Chondrocyte (in vitro differentiated cells): Measurements from ENCODE around the gene GABRR1. TPM values are rescaled to one million over a fixed set of nuclear protein-coding genes. Genes with fewer than 3 reads are reported as not detected.

Experiments
- DNase-seq: peaks from one replicate; pipeline ENCODE4 v3.0.0; 2021; ENCODE audit warnings: mixed read lengths, low spot score
- H3K27ac Mint-ChIP-seq: one replicate; pipeline ENCODE4 v1.8.0; 2021; ENCODE audit warnings: mild to moderate bottlenecking, moderate library complexity, mixed read lengths; ENCODE audit not compliant: unreplicated experiment
- H3K27me3 Mint-ChIP-seq: 2 replicates; pipeline ENCODE4 v1.8.0; 2021; ENCODE audit warnings: low read depth, mixed read lengths
- H3K36me3 Mint-ChIP-seq: 2 replicates; pipeline ENCODE4 v1.8.0; 2021; ENCODE audit warnings: low read depth, mixed read lengths
- H3K4me1 Mint-ChIP-seq: 2 replicates; pipeline ENCODE4 v1.8.0; 2021; ENCODE audit warnings: low read depth, mild to moderate bottlenecking, mixed read lengths
- H3K4me3 Mint-ChIP-seq: one replicate; pipeline ENCODE4 v1.8.0; 2021; ENCODE audit warnings: mild to moderate bottlenecking, moderate library complexity, mixed read lengths; ENCODE audit not compliant: unreplicated experiment
- H3K9me3 Mint-ChIP-seq: 2 replicates; pipeline ENCODE4 v1.8.0; 2021; ENCODE audit warnings: low read depth, mixed read lengths
- CTCF ChIP-seq: fragments of 200-600 bp; sonication (generic); IDR thresholded peaks from 2 replicates; pipeline ENCODE4 v1.5.0; 2021; ENCODE audit warnings: antibody characterized with exemption, mild to moderate bottlenecking, moderate library complexity
- total RNA-seq: library from RNA; stranded (reverse); gene quantifications from 3 replicates; pipeline ENCODE4 v1.2.1, GENCODE V29; 2021

Gene GABRR1
- total RNA-seq, 1 donor from 2014 or later, result not detected

- no peaks in the 10 kb centered on the region for H3K36me3 Mint-ChIP-seq
- DNase-seq, result no peak
- H3K9me3 Mint-ChIP-seq, result no peaks in the 10 kb centered on the region
- no peak overlapping the region for H3K4me3 Mint-ChIP-seq
- H3K27me3 Mint-ChIP-seq, result peaks cover 19% of the 10 kb centered on the region
- TF ChIP-seq CTCF, result no peak
- H3K4me1 Mint-ChIP-seq, result no peaks in the 10 kb centered on the region
- no peak overlapping the region for H3K27ac Mint-ChIP-seq
Observed at GRCh38 chr6:89180971-89181370, 36.2 kb downstream of the GABRR1 start.

GRCh38 chr6:89180112-89180511 lies 37.0 kb downstream of the GABRR1 start:
- H3K4me1 Mint-ChIP-seq, result no peaks in the 10 kb centered on the region
- no peak for DNase-seq
- H3K27ac Mint-ChIP-seq, result no peak overlapping the region
- no peaks in the 10 kb centered on the region for H3K9me3 Mint-ChIP-seq
- no peak overlapping the region for H3K4me3 Mint-ChIP-seq
- no peaks in the 10 kb centered on the region for H3K36me3 Mint-ChIP-seq
- H3K27me3 Mint-ChIP-seq, result peaks cover 19% of the 10 kb centered on the region
- TF ChIP-seq CTCF, result no peak

DNA sequence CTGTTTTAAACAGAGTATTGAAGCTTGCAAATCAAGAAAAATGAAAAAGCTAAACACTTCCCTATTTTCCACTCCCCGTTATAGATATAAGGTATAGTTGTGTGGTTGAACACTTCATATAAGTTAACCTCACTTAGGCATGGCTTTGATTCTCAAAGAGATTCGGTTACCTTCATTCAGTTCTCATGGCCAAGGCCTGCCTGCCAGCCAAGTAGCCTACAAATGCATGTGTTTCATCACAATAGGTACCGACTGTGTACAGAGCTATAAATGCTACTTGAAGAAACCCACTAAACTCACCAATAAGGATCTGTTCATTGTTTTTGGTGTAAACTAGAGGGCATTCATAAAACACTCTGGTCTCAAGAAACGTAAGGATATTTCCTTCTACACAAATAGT lies 43.5 kb downstream of the GABRR1 start:
- no peak for TF ChIP-seq CTCF
- DNase-seq, result no peak
- Mint-ChIP-seq H3K4me1 (no peaks in the 10 kb centered on the region), H3K4me3 (no peak overlapping the region), H3K9me3 (no peaks in the 10 kb centered on the region), H3K36me3 (no peaks in the 10 kb centered on the region), H3K27me3 (no peaks in the 10 kb centered on the region), H3K27ac (no peak overlapping the region)

DNA sequence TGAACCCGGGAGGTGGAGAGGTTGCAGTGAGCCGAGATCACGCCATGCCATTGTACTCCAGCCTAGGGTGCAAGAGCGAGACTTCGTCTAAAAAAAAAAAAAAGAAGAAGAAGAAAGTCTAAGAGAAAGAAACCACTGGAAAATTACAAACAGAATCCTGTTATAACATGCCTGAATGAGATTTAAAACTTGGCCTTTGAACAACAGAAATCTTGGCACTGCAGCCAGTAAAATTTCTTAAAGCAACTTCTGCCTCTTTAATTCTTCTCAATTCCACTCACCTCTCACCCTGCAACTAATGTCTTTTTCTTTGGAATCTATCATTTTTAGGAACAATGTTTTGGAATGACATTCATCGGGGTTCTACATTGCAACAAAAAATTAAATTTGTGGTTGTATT lies 45.0 kb downstream of the GABRR1 start:
- H3K4me3 Mint-ChIP-seq, result no peak overlapping the region

DNA sequence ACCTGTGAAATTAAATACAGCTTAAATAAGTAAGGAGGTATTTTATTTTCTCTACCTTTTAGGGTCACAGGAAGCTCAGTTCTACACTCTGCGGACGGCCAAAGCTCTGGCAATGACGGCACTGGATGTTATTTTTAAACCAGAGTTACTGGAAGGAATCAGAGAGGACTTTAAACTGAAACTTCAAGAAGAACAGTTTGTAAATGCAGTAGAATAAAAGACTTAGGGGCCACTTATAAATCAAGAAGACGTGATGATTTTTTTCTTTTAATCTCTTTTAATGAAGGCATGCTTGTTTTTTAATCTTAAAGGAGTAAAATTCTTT lies 55.1 kb downstream of the GABRR1 start:
- no peak for TF ChIP-seq CTCF
- H3K27ac Mint-ChIP-seq, result peak overlapping the region; percentile 93
- no peak for DNase-seq
- peaks cover 23% of the 10 kb centered on the region for H3K4me1 Mint-ChIP-seq
- H3K9me3 Mint-ChIP-seq, result no peaks in the 10 kb centered on the region
- H3K27me3 Mint-ChIP-seq, result no peaks in the 10 kb centered on the region
- peak overlapping the region; percentile 16 for H3K4me3 Mint-ChIP-seq
- peaks cover 9% of the 10 kb centered on the region for H3K36me3 Mint-ChIP-seq

More for the DNA sequence above, 45.0 kb downstream of the GABRR1 start:
- no peaks in the 10 kb centered on the region for H3K36me3 Mint-ChIP-seq
- H3K27me3 Mint-ChIP-seq, result no peaks in the 10 kb centered on the region
- no peak for TF ChIP-seq CTCF
- no peaks in the 10 kb centered on the region for H3K4me1 Mint-ChIP-seq
- no peak for DNase-seq
- H3K27ac Mint-ChIP-seq, result no peak overlapping the region
- no peaks in the 10 kb centered on the region for H3K9me3 Mint-ChIP-seq
